Measurements from ENCODE around the gene HBA2.
"Not testable (repeated sequence)": the region's sequence is repeated elsewhere in the genome, so short reads cannot be mapped to it uniquely, and the experiment has no call there.

- not testable (repeated sequence) for TF ChIP-seq POLR2AphosphoS5 (IDR thresholded peaks at IDR 0.05); POLR2A (IDR thresholded peaks at IDR 0.05); CTCF (IDR thresholded peaks at IDR 0.05); EP300 (IDR thresholded peaks at IDR 0.05; ENCODE audit: low read depth)
These were observed 9.0 kb upstream of the HBA2 start for GRCh38 chr16:163696-164095.

Measured in transverse colon (tissue), 4 donors.